ENCODE data around the gene ITGB1BP1.

The ITGB1BP1 gene

DNA sequence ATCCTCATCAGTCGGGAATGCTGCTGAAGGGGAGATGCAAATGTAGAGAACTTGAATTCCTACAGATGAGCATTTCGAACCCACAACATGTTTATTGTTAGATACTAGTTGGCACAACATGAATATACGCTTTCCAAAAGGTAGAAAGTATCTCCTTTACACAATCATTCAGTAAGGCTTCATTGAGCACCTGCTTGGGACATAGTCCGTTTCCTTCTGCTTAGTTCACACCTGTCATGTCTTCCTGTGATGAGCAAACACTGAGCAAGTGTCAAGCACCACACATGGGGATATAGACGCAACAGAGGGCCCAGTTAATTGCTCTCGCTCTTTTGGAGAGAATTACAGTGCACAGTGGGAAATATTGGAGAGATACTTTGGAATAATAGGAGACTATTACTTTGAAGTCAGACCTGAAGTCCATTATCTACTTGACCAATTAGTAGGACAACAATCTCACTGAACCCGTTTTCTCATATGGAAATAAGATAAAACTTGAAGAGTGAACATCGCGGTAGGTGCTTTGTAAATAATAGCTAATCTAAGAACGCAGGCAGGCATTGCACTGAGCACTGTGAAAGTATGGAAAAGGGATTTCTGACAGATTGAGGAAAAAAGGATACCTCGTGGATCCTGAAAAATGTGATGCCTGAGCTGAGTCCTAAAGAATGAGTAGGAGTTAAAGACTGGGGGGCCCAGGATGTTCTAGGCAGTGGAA is 1.3 kb upstream of the ITGB1BP1 start:
- no peak for TF ChIP-seq CTCF (conservative IDR thresholded peaks at IDR 0.05)
- H3K27ac ChIP-seq = peak overlapping the region; percentile 85

DNA sequence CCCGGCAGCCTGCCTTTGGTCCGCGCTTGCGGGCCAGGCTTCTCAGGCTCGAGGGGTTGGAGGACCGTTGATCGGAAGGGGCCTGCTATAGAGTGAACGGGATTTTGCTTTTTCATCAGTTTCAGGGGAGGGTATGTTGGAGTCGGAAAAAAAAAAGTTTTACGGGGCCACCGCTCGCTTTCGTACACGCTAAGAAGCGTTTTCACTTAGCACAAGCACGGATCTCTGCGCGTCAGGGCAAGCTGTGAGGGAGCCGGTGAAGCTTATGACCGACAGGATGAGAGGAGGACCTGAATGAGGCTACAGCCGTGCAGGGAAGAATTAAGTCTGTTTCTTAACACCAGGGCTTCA is 569 bp upstream of the ITGB1BP1 start:
- TF ChIP-seq CTCF (conservative IDR thresholded peaks at IDR 0.05) = no peak
- peak overlapping the region; percentile 85 for H3K27ac ChIP-seq

GRCh38 chr2:9422321-9423099 is 818 bp downstream of the ITGB1BP1 start:
- peak overlapping the region; percentile 85 for H3K27ac ChIP-seq
- TF ChIP-seq CTCF (conservative IDR thresholded peaks at IDR 0.05) = no peak

GRCh38 chr2:9420495-9420894 is 2.8 kb downstream of the ITGB1BP1 start:
- H3K27ac ChIP-seq = peak overlapping the region; percentile 50
- TF ChIP-seq CTCF (conservative IDR thresholded peaks at IDR 0.05) = no peak

- peak overlapping the region; percentile 50 for H3K27ac ChIP-seq
- no peak for TF ChIP-seq CTCF (conservative IDR thresholded peaks at IDR 0.05)
These were observed 3.8 kb downstream of the ITGB1BP1 start for GRCh38 chr2:9419541-9419940.

DNA sequence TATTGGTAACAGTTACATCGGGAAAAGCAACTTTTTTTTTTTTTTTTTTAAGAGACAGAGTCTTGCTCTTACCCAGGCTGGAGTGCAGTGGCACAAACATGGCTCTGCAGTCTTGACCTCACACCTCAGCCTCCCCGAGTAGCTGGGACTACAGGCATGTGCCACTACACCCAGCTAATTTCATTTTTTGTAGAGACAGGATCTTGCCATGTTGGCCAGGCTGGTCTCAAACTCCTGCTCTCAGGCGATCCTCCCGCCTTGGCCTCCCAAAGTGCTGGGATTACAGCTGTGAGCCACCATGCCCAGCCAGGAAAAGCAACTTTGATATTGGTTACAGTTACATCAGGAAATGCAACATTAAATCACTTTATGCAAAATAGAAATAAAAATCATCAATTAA is 4.6 kb downstream of the ITGB1BP1 start:
- TF ChIP-seq CTCF (conservative IDR thresholded peaks at IDR 0.05) = no peak
- no peak overlapping the region for H3K27ac ChIP-seq

- H3K27ac ChIP-seq = no peak overlapping the region
- no peak for TF ChIP-seq CTCF (conservative IDR thresholded peaks at IDR 0.05)
These were observed 5.6 kb downstream of the ITGB1BP1 start for GRCh38 chr2:9417725-9418124.

All from VCaP (cell line).